Activated naive CD4-positive, alpha-beta T cell treated with anti-CD3 and anti-CD28 coated beads, Interleukin-2, amount 50 U/mL, for 24 hours (primary cell): ENCODE measurements around the gene OLFM3.

ENCODE experiments used
- H3K27ac Mint-ChIP-seq: one replicate; pipeline ENCODE4 v1.8.0; 2021; ENCODE audit warnings: mild to moderate bottlenecking, mixed read lengths
- H3K27me3 Mint-ChIP-seq: one replicate; pipeline ENCODE4 v1.8.0; 2021; ENCODE audit warnings: mixed read lengths
- H3K36me3 Mint-ChIP-seq: one replicate; pipeline ENCODE4 v1.8.0; 2021; ENCODE audit warnings: mixed read lengths
- H3K4me1 Mint-ChIP-seq: one replicate; pipeline ENCODE4 v1.8.0; 2021; ENCODE audit warnings: mixed read lengths
- H3K4me3 Mint-ChIP-seq: one replicate; pipeline ENCODE4 v1.8.0; 2021; ENCODE audit warnings: mild to moderate bottlenecking, mixed read lengths
- H3K9me3 Mint-ChIP-seq: one replicate; pipeline ENCODE4 v1.8.0; 2021; ENCODE audit warnings: mixed read lengths

OLFM3 gene

GRCh38 chr1:101914473-101915242 lies 82.1 kb downstream of the OLFM3 start:
- H3K4me3 Mint-ChIP-seq = no peak overlapping the region
- no peak overlapping the region for H3K27ac Mint-ChIP-seq
- no peaks in the 10 kb centered on the region for H3K9me3 Mint-ChIP-seq
- H3K27me3 Mint-ChIP-seq = no peaks in the 10 kb centered on the region
- no peaks in the 10 kb centered on the region for H3K4me1 Mint-ChIP-seq
- no peaks in the 10 kb centered on the region for H3K36me3 Mint-ChIP-seq

GRCh38 chr1:101911894-101912293 lies 84.8 kb downstream of the OLFM3 start:
- H3K27ac Mint-ChIP-seq = no peak overlapping the region
- H3K27me3 Mint-ChIP-seq = no peaks in the 10 kb centered on the region
- H3K36me3 Mint-ChIP-seq = no peaks in the 10 kb centered on the region
- no peaks in the 10 kb centered on the region for H3K9me3 Mint-ChIP-seq
- no peak overlapping the region for H3K4me3 Mint-ChIP-seq
- no peaks in the 10 kb centered on the region for H3K4me1 Mint-ChIP-seq

DNA sequence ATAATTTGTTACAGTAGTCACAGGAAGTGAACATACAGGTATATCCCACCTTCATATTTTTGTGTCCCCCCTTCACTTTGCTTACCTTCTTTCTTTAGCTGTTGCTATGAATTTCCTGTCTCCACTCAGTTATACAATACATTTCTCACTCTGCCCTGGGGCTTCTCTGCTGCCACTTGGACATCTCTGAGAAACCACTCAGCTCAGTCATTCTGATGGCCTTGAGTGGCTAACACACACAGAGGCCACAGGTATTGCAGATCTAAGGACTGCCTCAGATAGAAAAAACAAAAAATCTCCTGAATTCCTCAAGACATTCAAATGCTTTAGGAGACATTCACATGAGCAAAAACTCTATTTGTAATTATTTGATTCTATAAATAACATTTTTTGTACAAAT lies 87.7 kb downstream of the OLFM3 start:
- H3K9me3 Mint-ChIP-seq = no peaks in the 10 kb centered on the region

GRCh38 chr1:101907264-101907663 lies 89.5 kb downstream of the OLFM3 start:
- H3K4me3 Mint-ChIP-seq = no peak overlapping the region
- no peaks in the 10 kb centered on the region for H3K4me1 Mint-ChIP-seq
- H3K27me3 Mint-ChIP-seq = no peaks in the 10 kb centered on the region
- H3K27ac Mint-ChIP-seq = no peak overlapping the region
- no peaks in the 10 kb centered on the region for H3K36me3 Mint-ChIP-seq
- H3K9me3 Mint-ChIP-seq = no peaks in the 10 kb centered on the region

More for the DNA sequence above, 87.7 kb downstream of the OLFM3 start:
- no peak overlapping the region for H3K4me3 Mint-ChIP-seq
- H3K27ac Mint-ChIP-seq = no peak overlapping the region
- H3K27me3 Mint-ChIP-seq = no peaks in the 10 kb centered on the region
- no peaks in the 10 kb centered on the region for H3K4me1 Mint-ChIP-seq
- H3K36me3 Mint-ChIP-seq = no peaks in the 10 kb centered on the region

- H3K9me3 Mint-ChIP-seq = no peaks in the 10 kb centered on the region
- H3K27ac Mint-ChIP-seq = no peak overlapping the region
- no peaks in the 10 kb centered on the region for H3K27me3 Mint-ChIP-seq
- H3K4me1 Mint-ChIP-seq = no peaks in the 10 kb centered on the region
- H3K4me3 Mint-ChIP-seq = no peak overlapping the region
- H3K36me3 Mint-ChIP-seq = no peaks in the 10 kb centered on the region
These were observed 91.4 kb downstream of the OLFM3 start for GRCh38 chr1:101905283-101905835.

GRCh38 chr1:101902199-101902598 lies 94.5 kb downstream of the OLFM3 start:
- H3K9me3 Mint-ChIP-seq = no peaks in the 10 kb centered on the region
- no peak overlapping the region for H3K4me3 Mint-ChIP-seq
- H3K4me1 Mint-ChIP-seq = no peaks in the 10 kb centered on the region
- no peaks in the 10 kb centered on the region for H3K36me3 Mint-ChIP-seq
- no peak overlapping the region for H3K27ac Mint-ChIP-seq
- H3K27me3 Mint-ChIP-seq = no peaks in the 10 kb centered on the region

DNA sequence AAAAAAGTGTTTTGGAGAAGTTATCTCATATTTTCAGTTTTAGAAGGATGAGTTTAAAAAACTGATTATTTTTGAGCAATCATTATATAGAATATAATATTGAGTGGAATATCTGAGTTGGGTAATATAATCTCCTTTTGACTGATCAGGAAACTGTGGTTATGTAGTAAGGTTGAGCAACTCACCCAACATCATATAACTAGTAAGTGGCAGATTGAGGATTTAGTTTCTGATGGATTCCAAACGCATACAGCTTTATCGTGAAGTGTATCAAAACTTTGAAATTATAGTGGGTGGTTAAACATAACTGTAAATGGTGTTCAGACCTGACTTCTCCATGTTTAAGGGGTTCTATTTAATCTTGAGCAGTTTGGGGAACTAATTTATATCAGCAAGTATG lies 98.6 kb downstream of the OLFM3 start:
- Mint-ChIP-seq H3K36me3 (no peaks in the 10 kb centered on the region), H3K4me1 (no peaks in the 10 kb centered on the region), H3K9me3 (no peaks in the 10 kb centered on the region), H3K27me3 (no peaks in the 10 kb centered on the region), H3K4me3 (no peak overlapping the region), H3K27ac (no peak overlapping the region)

- Mint-ChIP-seq H3K27me3 (no peaks in the 10 kb centered on the region), H3K36me3 (no peaks in the 10 kb centered on the region), H3K27ac (no peak overlapping the region), H3K4me3 (no peak overlapping the region), H3K9me3 (no peaks in the 10 kb centered on the region), H3K4me1 (no peaks in the 10 kb centered on the region)
These were observed 112.1 kb downstream of the OLFM3 start for GRCh38 chr1:101884621-101885020.

DNA sequence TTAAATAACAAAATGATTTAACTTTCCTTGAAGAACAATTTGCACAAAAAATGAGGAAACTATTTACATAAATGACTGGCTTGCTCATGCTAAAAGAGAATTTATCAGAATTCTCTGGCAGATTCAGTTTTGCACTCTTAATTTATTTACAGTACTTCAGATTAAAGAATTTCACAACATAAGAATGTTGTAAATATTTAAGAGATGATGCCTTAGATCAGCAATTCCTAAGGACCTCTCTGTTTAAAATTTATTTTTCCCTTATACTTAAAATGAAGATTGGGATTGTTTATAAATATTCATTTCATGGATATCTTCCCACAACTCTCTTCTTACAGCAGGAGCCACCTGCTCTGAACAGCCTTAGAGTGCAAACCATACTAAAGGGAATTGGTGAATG lies 120.8 kb downstream of the OLFM3 start:
- no peak overlapping the region for H3K4me3 Mint-ChIP-seq
- no peaks in the 10 kb centered on the region for H3K36me3 Mint-ChIP-seq
- H3K27me3 Mint-ChIP-seq = peaks cover 1% of the 10 kb centered on the region
- H3K9me3 Mint-ChIP-seq = no peaks in the 10 kb centered on the region
- H3K27ac Mint-ChIP-seq = no peak overlapping the region
- H3K4me1 Mint-ChIP-seq = no peaks in the 10 kb centered on the region

DNA sequence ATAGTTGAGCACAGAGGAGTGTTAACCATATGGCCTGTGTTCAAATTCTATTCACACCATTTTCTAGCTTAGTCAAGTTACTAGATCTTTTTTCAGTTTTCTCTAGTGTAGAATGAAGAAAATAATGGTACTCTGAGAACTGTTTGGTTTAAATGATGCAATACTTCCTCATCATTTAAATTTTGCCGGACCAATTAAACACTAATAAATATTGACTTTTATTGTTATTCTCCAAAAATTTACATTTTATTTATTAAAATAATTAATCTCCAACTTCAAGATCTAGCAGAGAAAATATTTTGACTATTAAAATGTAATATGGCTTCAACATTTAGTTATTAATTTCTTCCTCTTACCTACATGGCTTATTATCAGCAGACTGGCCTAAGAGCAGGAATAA lies 123.1 kb downstream of the OLFM3 start:
- Mint-ChIP-seq H3K27me3 (peaks cover 1% of the 10 kb centered on the region), H3K9me3 (no peaks in the 10 kb centered on the region), H3K27ac (no peak overlapping the region)

GRCh38 chr1:101859941-101860340 lies 136.8 kb downstream of the OLFM3 start:
- H3K4me3 Mint-ChIP-seq = no peak overlapping the region
- H3K27ac Mint-ChIP-seq = no peak overlapping the region
- H3K9me3 Mint-ChIP-seq = no peaks in the 10 kb centered on the region
- H3K36me3 Mint-ChIP-seq = no peaks in the 10 kb centered on the region
- peaks cover 2% of the 10 kb centered on the region for H3K27me3 Mint-ChIP-seq
- H3K4me1 Mint-ChIP-seq = no peaks in the 10 kb centered on the region

More for the DNA sequence above, 123.1 kb downstream of the OLFM3 start:
- no peaks in the 10 kb centered on the region for H3K4me1 Mint-ChIP-seq
- no peak overlapping the region for H3K4me3 Mint-ChIP-seq
- no peaks in the 10 kb centered on the region for H3K36me3 Mint-ChIP-seq

- Mint-ChIP-seq H3K27ac (no peak overlapping the region), H3K4me3 (no peak overlapping the region), H3K9me3 (no peaks in the 10 kb centered on the region), H3K36me3 (no peaks in the 10 kb centered on the region), H3K27me3 (peaks cover 3% of the 10 kb centered on the region), H3K4me1 (no peaks in the 10 kb centered on the region)
These were observed 142.5 kb downstream of the OLFM3 start for GRCh38 chr1:101854271-101854670.

DNA sequence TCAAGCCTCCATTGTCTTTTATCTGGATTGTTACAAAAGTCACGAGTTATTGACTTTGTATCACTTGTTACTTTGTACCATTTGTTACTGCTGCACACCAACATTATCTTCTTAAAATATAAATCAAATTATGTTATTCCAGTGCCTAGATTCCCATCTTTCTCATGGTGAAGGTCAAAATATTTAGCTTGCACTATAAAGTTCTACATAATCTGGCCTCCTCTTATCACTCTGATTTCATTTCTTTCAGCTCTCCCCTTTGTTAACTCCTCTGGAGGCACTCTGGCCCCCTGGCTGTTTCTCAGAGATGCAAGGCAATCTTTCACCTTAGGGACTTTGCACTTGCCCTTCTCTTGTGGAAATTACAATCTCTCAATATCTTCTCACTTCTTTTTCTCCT lies 143.8 kb downstream of the OLFM3 start:
- H3K36me3 Mint-ChIP-seq = no peaks in the 10 kb centered on the region
- H3K27ac Mint-ChIP-seq = no peak overlapping the region
- no peak overlapping the region for H3K4me3 Mint-ChIP-seq
- H3K9me3 Mint-ChIP-seq = no peaks in the 10 kb centered on the region
- H3K4me1 Mint-ChIP-seq = no peaks in the 10 kb centered on the region
- peaks cover 4% of the 10 kb centered on the region for H3K27me3 Mint-ChIP-seq

DNA sequence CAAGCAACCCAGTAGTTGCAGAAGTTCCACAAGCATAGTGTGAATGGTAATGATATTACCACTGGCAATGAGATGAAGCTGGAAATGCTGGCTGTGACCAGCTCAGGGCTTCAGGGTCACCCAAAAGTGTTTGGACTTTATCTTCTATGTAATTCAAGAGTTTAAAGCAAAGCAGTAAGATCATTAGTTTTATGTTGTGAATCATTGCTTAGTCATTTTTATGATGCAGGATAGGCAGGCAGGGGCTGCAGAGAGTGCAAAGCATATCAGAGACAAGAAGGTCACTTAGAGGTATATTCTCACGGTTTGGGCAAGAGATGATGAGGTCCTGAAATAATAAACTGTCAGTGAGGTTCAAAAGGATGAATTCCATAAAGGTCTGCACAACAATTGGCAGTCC lies 147.4 kb downstream of the OLFM3 start:
- Mint-ChIP-seq H3K36me3 (no peaks in the 10 kb centered on the region), H3K4me3 (no peak overlapping the region), H3K27ac (no peak overlapping the region), H3K27me3 (peaks cover 7% of the 10 kb centered on the region), H3K9me3 (no peaks in the 10 kb centered on the region), H3K4me1 (no peaks in the 10 kb centered on the region)

- H3K36me3 Mint-ChIP-seq = no peaks in the 10 kb centered on the region
- no peaks in the 10 kb centered on the region for H3K4me1 Mint-ChIP-seq
- no peak overlapping the region for H3K27ac Mint-ChIP-seq
- H3K9me3 Mint-ChIP-seq = no peaks in the 10 kb centered on the region
- H3K4me3 Mint-ChIP-seq = no peak overlapping the region
- peaks cover 9% of the 10 kb centered on the region for H3K27me3 Mint-ChIP-seq
These were observed 149.1 kb downstream of the OLFM3 start for GRCh38 chr1:101847626-101848025.

GRCh38 chr1:101846820-101847219 lies 149.9 kb downstream of the OLFM3 start:
- no peaks in the 10 kb centered on the region for H3K4me1 Mint-ChIP-seq
- H3K36me3 Mint-ChIP-seq = no peaks in the 10 kb centered on the region
- no peaks in the 10 kb centered on the region for H3K9me3 Mint-ChIP-seq
- H3K4me3 Mint-ChIP-seq = no peak overlapping the region
- peaks cover 9% of the 10 kb centered on the region for H3K27me3 Mint-ChIP-seq
- no peak overlapping the region for H3K27ac Mint-ChIP-seq

- no peaks in the 10 kb centered on the region for H3K4me1 Mint-ChIP-seq
- H3K9me3 Mint-ChIP-seq = no peaks in the 10 kb centered on the region
- H3K36me3 Mint-ChIP-seq = no peaks in the 10 kb centered on the region
- H3K27me3 Mint-ChIP-seq = peaks cover 6% of the 10 kb centered on the region
- H3K27ac Mint-ChIP-seq = no peak overlapping the region
- no peak overlapping the region for H3K4me3 Mint-ChIP-seq
These were observed 153.6 kb downstream of the OLFM3 start for GRCh38 chr1:101843160-101843559.
